ENCODE data around the gene SDK1. TPM values are rescaled to one million over a fixed set of nuclear protein-coding genes. Genes with fewer than 3 reads are reported as not detected.

Gene SDK1
- total and polyA plus RNA-seq, 2 donors (not counting 3 experiments of a cell fraction or from before 2014, with no cell fraction given), result 1.6 to 3.9 TPM

DNA sequence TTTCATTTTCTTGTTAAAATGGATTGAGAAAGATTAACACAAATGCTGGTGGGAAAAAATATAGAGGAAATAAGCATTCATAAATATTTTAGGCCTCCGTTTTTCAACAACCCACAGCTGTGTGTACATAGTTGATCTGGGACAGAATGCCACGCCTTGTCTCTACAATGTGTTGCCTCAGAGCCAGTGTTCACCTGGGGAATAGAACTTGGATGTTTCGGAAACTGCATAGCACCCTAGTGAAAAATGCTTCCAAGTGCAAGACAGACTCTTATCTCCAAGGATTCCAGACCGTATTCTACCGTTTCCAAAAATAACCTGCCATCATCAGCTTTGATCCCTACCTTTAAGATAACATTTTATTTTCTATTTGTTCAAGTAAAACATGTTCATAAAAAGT lies 260.9 kb downstream of the SDK1 start:
- Histone ChIP-seq H3K4me3 (replicated peaks in 1 of 3; ENCODE audit: insufficient read depth in 1 of 3, low read depth in 1 of 3, low read length in 3 of 3) (no peak overlapping the region), H2AFZ (ENCODE audit: low read depth, low read length) (no peak overlapping the region), H3K27me3 (ENCODE audit: control insufficient read depth in 2 of 2, insufficient read depth in 2 of 2, low read length in 2 of 2) (no peaks in the 10 kb centered on the region), H3K27ac (ENCODE audit: insufficient read depth, low read depth, low read length) (no peak overlapping the region), H4K20me1 (replicated peaks; ENCODE audit: control insufficient read depth, extremely low read depth, insufficient read depth, low read length) (no peaks in the 10 kb centered on the region), H3K36me3 (ENCODE audit: control insufficient read depth in 2 of 2, extremely low read depth in 1 of 2, insufficient read depth in 2 of 2, low read length in 2 of 2) (no peaks in the 10 kb centered on the region), H3K4me1 (ENCODE audit: control insufficient read depth, extremely low read depth, insufficient read depth, low read length) (peaks cover 20% of the 10 kb centered on the region), H3K79me2 (ENCODE audit: control insufficient read depth, insufficient read depth, low read length) (no peaks in the 10 kb centered on the region), H3K4me2 (ENCODE audit: insufficient read depth, low read length) (no peak overlapping the region), H3K9me1 (replicated peaks; ENCODE audit: control insufficient read depth, extremely low read depth, insufficient read depth, low read length) (no peaks in the 10 kb centered on the region), H3K9me3 (replicated peaks; ENCODE audit: control insufficient read depth, insufficient read depth, low read length) (no peaks in the 10 kb centered on the region), H3K9ac (replicated peaks; ENCODE audit: extremely low read depth, insufficient read depth, low read length) (no peak overlapping the region)
- DNase-seq (ENCODE audit: low read depth, low spot score) (no peak), FAIRE-seq (no peak)
- POLR2A ChIA-PET, result no interaction called here
- CTCF ChIA-PET, result no interaction called here
- TF ChIP-seq FOS (IDR thresholded peaks at IDR 0.05; ENCODE audit: borderline replicate concordance, insufficient read depth, low read length) (no peak), EZH2 (IDR thresholded peaks at IDR 0.05; ENCODE audit: borderline replicate concordance, low read depth, low read length, severe bottlenecking) (no peak), MYC (IDR thresholded peaks at IDR 0.05; ENCODE audit: low read depth, low read length) (no peak), POLR2A (IDR thresholded peaks at IDR 0.05; ENCODE audit: low read depth, low read length) (no peak), JUN (IDR thresholded peaks at IDR 0.05; ENCODE audit: borderline replicate concordance, insufficient read depth, insufficient read length, low read depth) (no peak), POLR2AphosphoS5 (IDR thresholded peaks at IDR 0.05; ENCODE audit: insufficient read depth, low read depth, low read length) (no peak), GATA2 (IDR thresholded peaks at IDR 0.05; ENCODE audit: insufficient read depth, insufficient read length, low read depth, low read length) (no peak)
- TF ChIP-seq, protein P1, sequence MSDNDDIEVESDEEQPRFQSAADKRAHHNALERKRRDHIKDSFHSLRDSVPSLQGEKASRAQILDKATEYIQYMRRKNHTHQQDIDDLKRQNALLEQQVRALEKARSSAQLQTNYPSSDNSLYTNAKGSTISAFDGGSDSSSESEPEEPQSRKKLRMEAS (IDR thresholded peaks at IDR 0.05; ENCODE audit: insufficient read depth, insufficient read length), result no peak
- TF ChIP-seq, protein P2, sequence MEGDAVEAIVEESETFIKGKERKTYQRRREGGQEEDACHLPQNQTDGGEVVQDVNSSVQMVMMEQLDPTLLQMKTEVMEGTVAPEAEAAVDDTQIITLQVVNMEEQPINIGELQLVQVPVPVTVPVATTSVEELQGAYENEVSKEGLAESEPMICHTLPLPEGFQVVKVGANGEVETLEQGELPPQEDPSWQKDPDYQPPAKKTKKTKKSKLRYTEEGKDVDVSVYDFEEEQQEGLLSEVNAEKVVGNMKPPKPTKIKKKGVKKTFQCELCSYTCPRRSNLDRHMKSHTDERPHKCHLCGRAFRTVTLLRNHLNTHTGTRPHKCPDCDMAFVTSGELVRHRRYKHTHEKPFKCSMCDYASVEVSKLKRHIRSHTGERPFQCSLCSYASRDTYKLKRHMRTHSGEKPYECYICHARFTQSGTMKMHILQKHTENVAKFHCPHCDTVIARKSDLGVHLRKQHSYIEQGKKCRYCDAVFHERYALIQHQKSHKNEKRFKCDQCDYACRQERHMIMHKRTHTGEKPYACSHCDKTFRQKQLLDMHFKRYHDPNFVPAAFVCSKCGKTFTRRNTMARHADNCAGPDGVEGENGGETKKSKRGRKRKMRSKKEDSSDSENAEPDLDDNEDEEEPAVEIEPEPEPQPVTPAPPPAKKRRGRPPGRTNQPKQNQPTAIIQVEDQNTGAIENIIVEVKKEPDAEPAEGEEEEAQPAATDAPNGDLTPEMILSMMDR (IDR thresholded peaks at IDR 0.05; ENCODE audit: extremely low read depth in 1 of 2, insufficient read depth in 1 of 2, low read depth in 1 of 2, low read length in 2 of 2), result no peak
- dilution Hi-C loops (cut with MboI; ENCODE audit: extremely low pct_ligation_motif_present, low sequenced_read_pairs) (no loop called here), intact Hi-C loops (cut with micrococcal nuclease) (no loop called here)
- no TSS peak for BruUV-seq (replicated peaks)

Data from endothelial cell of umbilical vein (primary cell).